ACC112 (cell line): ENCODE results near the gene PRDM10.
"Not testable (repeated sequence)": the region's sequence is repeated elsewhere in the genome, so short reads cannot be mapped to it uniquely, and the experiment has no call there.

Experiments
- H2AFZ ChIP-seq: fragments of 200-600 bp; sonication (generic); one replicate; pipeline ENCODE4 v1.6.0; 2017; ENCODE audit warnings: antibody characterized with exemption, low read length; ENCODE audit not compliant: unreplicated experiment
- H3K27ac ChIP-seq: fragments of 200-600 bp; sonication (generic); 2 replicates; pipeline ENCODE4 v1.5.1; 2014; ENCODE audit warnings: low read depth, mild to moderate bottlenecking, antibody characterized with exemption, low read length, moderate library complexity
- H3K27me3 ChIP-seq: fragments of 200-600 bp; sonication (generic); 2 replicates; pipeline ENCODE4 v1.6.1; 2014; ENCODE audit warnings: mild to moderate bottlenecking, antibody characterized with exemption, low read length, moderate library complexity, mixed read lengths; ENCODE audit not compliant: insufficient read depth
- H3K36me3 ChIP-seq: fragments of 200-600 bp; sonication (generic); 2 replicates; pipeline ENCODE4 v1.6.1; 2016; ENCODE audit warnings: mild to moderate bottlenecking, antibody characterized with exemption, low read length, moderate library complexity, mixed read lengths; ENCODE audit not compliant: insufficient read depth
- H3K4me1 ChIP-seq: fragments of 200-600 bp; sonication (generic); one replicate; pipeline ENCODE4 v1.6.1; 2016; ENCODE audit warnings: low read length, mixed read lengths; ENCODE audit not compliant: insufficient read depth, unreplicated experiment, control insufficient read depth
- H3K4me3 ChIP-seq: fragments of 200-600 bp; sonication (generic); 2 replicates; pipeline ENCODE4 v1.5.1; 2014; ENCODE audit warnings: mild to moderate bottlenecking, low read depth, low read length
- H3K79me2 ChIP-seq: fragments of 200-600 bp; sonication (generic); one replicate; pipeline ENCODE4 v1.6.0; 2016; ENCODE audit warnings: low read length; ENCODE audit not compliant: control insufficient read depth, unreplicated experiment, insufficient read depth

PRDM10 gene

GRCh38 chr11:130020323-130020722 lies 17.7 kb upstream of the PRDM10 start:
- H2AFZ ChIP-seq: no peak overlapping the region
- no peaks in the 10 kb centered on the region for H3K27me3 ChIP-seq
- H3K4me3 ChIP-seq: no peak overlapping the region
- no peaks in the 10 kb centered on the region for H3K79me2 ChIP-seq
- peaks cover 20% of the 10 kb centered on the region for H3K4me1 ChIP-seq
- H3K36me3 ChIP-seq: no peaks in the 10 kb centered on the region
- no peak overlapping the region for H3K27ac ChIP-seq

GRCh38 chr11:130015846-130016245 lies 13.2 kb upstream of the PRDM10 start:
- H3K4me3 ChIP-seq, H3K4me1 ChIP-seq: not testable (repeated sequence)

GRCh38 chr11:130008326-130008725 lies 5.7 kb upstream of the PRDM10 start:
- Histone ChIP-seq H3K4me3 (no peak overlapping the region), H3K27me3 (no peaks in the 10 kb centered on the region), H3K36me3 (no peaks in the 10 kb centered on the region), H3K27ac (no peak overlapping the region), H3K79me2 (no peaks in the 10 kb centered on the region), H2AFZ (no peak overlapping the region), H3K4me1 (peaks cover 8% of the 10 kb centered on the region)

More at GRCh38 chr11:130015846-130016245, 13.2 kb upstream of the PRDM10 start:
- H3K27ac ChIP-seq, H3K27me3 ChIP-seq, H3K79me2 ChIP-seq, H2AFZ ChIP-seq, H3K36me3 ChIP-seq: not testable (repeated sequence)

GRCh38 chr11:130006929-130007328 lies 4.3 kb upstream of the PRDM10 start:
- no peaks in the 10 kb centered on the region for H3K79me2 ChIP-seq
- H3K27me3 ChIP-seq: no peaks in the 10 kb centered on the region
- no peak overlapping the region for H3K27ac ChIP-seq
- no peak overlapping the region for H3K4me3 ChIP-seq
- no peak overlapping the region for H2AFZ ChIP-seq
- peaks cover 8% of the 10 kb centered on the region for H3K4me1 ChIP-seq
- H3K36me3 ChIP-seq: no peaks in the 10 kb centered on the region

- peak overlapping the region; percentile 93 for H3K4me3 ChIP-seq
These were observed 1.0 kb upstream of the PRDM10 start for GRCh38 chr11:130003717-130004001.

GRCh38 chr11:130002846-130003716 lies 446 bp upstream of the PRDM10 start:
- H3K36me3 ChIP-seq: no peaks in the 10 kb centered on the region

More at GRCh38 chr11:130003717-130004001, 1.0 kb upstream of the PRDM10 start:
- Histone ChIP-seq H3K27me3 (no peaks in the 10 kb centered on the region), H3K27ac (peak overlapping the region; percentile 99), H3K36me3 (no peaks in the 10 kb centered on the region), H3K79me2 (peaks cover 23% of the 10 kb centered on the region), H2AFZ (peak overlapping the region; percentile 74), H3K4me1 (peaks cover 15% of the 10 kb centered on the region)

GRCh38 chr11:130001461-130002351 lies 929 bp downstream of the PRDM10 start:
- Histone ChIP-seq H3K27ac (peak overlapping the region; percentile 99), H3K4me1 (peaks cover 15% of the 10 kb centered on the region), H3K36me3 (0 out of 2 replicates have a peak, but pooled peaks cover 3% of the 10 kb centered on the region), H3K4me3 (peak overlapping the region; percentile 93), H3K79me2 (peaks cover 31% of the 10 kb centered on the region), H3K27me3 (no peaks in the 10 kb centered on the region), H2AFZ (peak overlapping the region; percentile 87)

More at GRCh38 chr11:130002846-130003716, 446 bp upstream of the PRDM10 start:
- H3K27ac ChIP-seq: peak overlapping the region; percentile 99
- peak overlapping the region; percentile 87 for H2AFZ ChIP-seq
- peaks cover 15% of the 10 kb centered on the region for H3K4me1 ChIP-seq
- peak overlapping the region; percentile 93 for H3K4me3 ChIP-seq
- H3K79me2 ChIP-seq: peaks cover 28% of the 10 kb centered on the region
- no peaks in the 10 kb centered on the region for H3K27me3 ChIP-seq

- peaks cover 31% of the 10 kb centered on the region for H3K79me2 ChIP-seq
- H2AFZ ChIP-seq: no peak overlapping the region
- H3K27ac ChIP-seq: no peak overlapping the region
- peaks cover 15% of the 10 kb centered on the region for H3K4me1 ChIP-seq
- H3K36me3 ChIP-seq: 0 out of 2 replicates have a peak, but pooled peaks cover 4% of the 10 kb centered on the region
- peak overlapping the region; percentile 93 for H3K4me3 ChIP-seq
- no peaks in the 10 kb centered on the region for H3K27me3 ChIP-seq
These were observed 2.0 kb downstream of the PRDM10 start for GRCh38 chr11:130000552-130001176.

GRCh38 chr11:129999407-129999806 lies 3.2 kb downstream of the PRDM10 start:
- H3K27me3 ChIP-seq: no peaks in the 10 kb centered on the region
- no peak overlapping the region for H3K4me3 ChIP-seq
- H3K4me1 ChIP-seq: peaks cover 11% of the 10 kb centered on the region
- peaks cover 31% of the 10 kb centered on the region for H3K79me2 ChIP-seq
- 0 out of 2 replicates have a peak, but pooled peaks cover 4% of the 10 kb centered on the region for H3K36me3 ChIP-seq
- H2AFZ ChIP-seq: no peak overlapping the region
- no peak overlapping the region for H3K27ac ChIP-seq

GRCh38 chr11:129998905-129999304 lies 3.7 kb downstream of the PRDM10 start:
- Histone ChIP-seq H3K36me3 (0 out of 2 replicates have a peak, but pooled peaks cover 4% of the 10 kb centered on the region), H3K27ac (no peak overlapping the region), H3K4me3 (no peak overlapping the region), H3K27me3 (no peaks in the 10 kb centered on the region), H3K79me2 (peaks cover 31% of the 10 kb centered on the region), H3K4me1 (peaks cover 7% of the 10 kb centered on the region), H2AFZ (no peak overlapping the region)
